ENCODE measurements around the gene SMIM23. TPM values are rescaled to one million over a fixed set of nuclear protein-coding genes. Genes with fewer than 3 reads are reported as not detected.

The SMIM23 gene
- total RNA-seq, 2 experiments from 2014 or later, result not detected

- Histone ChIP-seq H4K20me1 (ENCODE audit: insufficient read depth, low read length) (no peaks in the 10 kb centered on the region), H3K27ac (ENCODE audit: low read depth, low read length, poor library complexity, severe bottlenecking) (no peak overlapping the region), H3K4me3 (ENCODE audit: low read depth, low read length, poor library complexity, severe bottlenecking) (no peak overlapping the region), H3K4me2 (ENCODE audit: low read length) (no peak overlapping the region), H3K9me3 (ENCODE audit: low read length) (no peaks in the 10 kb centered on the region), H3K4me1 (ENCODE audit: insufficient read depth, low read length, poor library complexity, severe bottlenecking) (no peaks in the 10 kb centered on the region), H3K9me2 (ENCODE audit: insufficient read depth, low read length) (no peaks in the 10 kb centered on the region), H3K36me3 (ENCODE audit: insufficient read depth, low read length) (no peaks in the 10 kb centered on the region), H2AFZ (ENCODE audit: low read length) (no peak overlapping the region), H3K79me2 (ENCODE audit: insufficient read depth, low read depth, low read length) (no peaks in the 10 kb centered on the region)
- intact Hi-C loops (cut with micrococcal nuclease; ENCODE audit: unreplicated experiment), result no loop called here
- TF ChIP-seq EZH2phosphoT487 (IDR thresholded peaks at IDR 0.05; ENCODE audit: borderline replicate concordance, low read depth, low read length) (no peak), CTCF (conservative IDR thresholded peaks at IDR 0.05; ENCODE audit: low read length) (no peak)
- no TSS peak for BruUV-seq (replicated peaks)
- ChIA-PET POLR2A (interaction anchor here (0.6 to 0.9 kb wide), 2 partner anchors 13 to 411 kb away, joined by 3 to 4 read pairs; no protein-coding TSS in a partner anchor), CTCF (ENCODE audit: unreplicated experiment) (no interaction called here)
- DNase-seq (ENCODE audit: low spot score), result no peak
Measured at GRCh38 chr5:171796436-171796835, 10.8 kb downstream of the SMIM23 start.

DNA sequence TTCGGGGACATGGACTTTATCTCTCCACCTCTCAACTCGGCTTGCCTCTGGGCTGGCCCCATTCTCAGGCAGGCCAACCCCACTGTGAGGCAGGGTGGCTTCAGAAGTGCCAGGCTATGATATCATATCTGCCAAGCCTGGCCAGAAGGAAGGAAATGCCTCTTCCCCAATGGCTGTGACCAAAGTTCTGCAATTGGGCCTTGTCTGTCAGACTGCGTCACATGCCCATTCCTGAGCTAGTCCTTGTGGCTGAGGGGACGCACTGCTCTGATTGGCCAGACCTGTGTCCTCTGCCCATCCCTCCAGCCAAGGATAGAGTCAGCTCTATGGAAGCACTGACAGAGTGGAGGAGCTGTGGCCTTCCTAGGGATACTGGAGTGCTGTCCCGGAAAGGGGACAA is 11.9 kb downstream of the SMIM23 start:
- POLR2A ChIA-PET, result interaction anchor here (0.6 kb wide), 1 partner anchor 359 kb away, joined by 3 read pairs; no protein-coding TSS in a partner anchor
- intact Hi-C loops (cut with micrococcal nuclease; ENCODE audit: unreplicated experiment), result no loop called here
- CTCF ChIA-PET (ENCODE audit: unreplicated experiment), result no interaction called here
- H3K36me3 ChIP-seq (ENCODE audit: insufficient read depth, low read length), result no peaks in the 10 kb centered on the region
- no peaks in the 10 kb centered on the region for H3K4me1 ChIP-seq (ENCODE audit: insufficient read depth, low read length, poor library complexity, severe bottlenecking)
- no peaks in the 10 kb centered on the region for H3K79me2 ChIP-seq (ENCODE audit: insufficient read depth, low read depth, low read length)
- no peak overlapping the region for H3K27ac ChIP-seq (ENCODE audit: low read depth, low read length, poor library complexity, severe bottlenecking)
- no peak overlapping the region for H2AFZ ChIP-seq (ENCODE audit: low read length)
- H4K20me1 ChIP-seq (ENCODE audit: insufficient read depth, low read length), result no peaks in the 10 kb centered on the region
- no peaks in the 10 kb centered on the region for H3K9me3 ChIP-seq (ENCODE audit: low read length)
- H3K9me2 ChIP-seq (ENCODE audit: insufficient read depth, low read length), result no peaks in the 10 kb centered on the region
- no peak for DNase-seq (ENCODE audit: low spot score)
- H3K4me3 ChIP-seq (ENCODE audit: low read depth, low read length, poor library complexity, severe bottlenecking), result no peak overlapping the region
- TF ChIP-seq CTCF (conservative IDR thresholded peaks at IDR 0.05; ENCODE audit: low read length) (no peak), EZH2phosphoT487 (IDR thresholded peaks at IDR 0.05; ENCODE audit: borderline replicate concordance, low read depth, low read length) (no peak)
- no TSS peak for BruUV-seq (replicated peaks)
- H3K4me2 ChIP-seq (ENCODE audit: low read length), result no peak overlapping the region

DNA sequence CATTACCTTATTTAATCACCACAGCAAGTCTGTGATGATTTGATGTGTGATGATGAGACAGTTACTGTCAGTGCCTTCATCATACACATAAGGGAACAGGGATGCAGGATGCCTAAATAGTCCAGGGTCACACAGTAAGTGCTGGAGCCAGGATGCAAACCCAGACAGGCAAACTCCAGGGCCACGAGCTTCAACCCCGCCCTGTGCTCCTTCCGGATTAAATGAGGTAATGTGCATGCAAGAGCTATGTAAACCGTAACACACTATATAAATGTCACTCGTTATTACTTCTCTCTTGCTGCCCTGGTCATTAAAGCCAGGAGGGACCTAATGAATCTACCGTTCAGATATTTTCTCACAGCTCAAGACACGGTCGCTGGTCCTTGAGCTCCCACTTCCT is 12.8 kb downstream of the SMIM23 start:
- Histone ChIP-seq H3K36me3 (ENCODE audit: insufficient read depth, low read length) (no peaks in the 10 kb centered on the region), H3K27ac (ENCODE audit: low read depth, low read length, poor library complexity, severe bottlenecking) (no peak overlapping the region), H3K4me3 (ENCODE audit: low read depth, low read length, poor library complexity, severe bottlenecking) (no peak overlapping the region), H3K79me2 (ENCODE audit: insufficient read depth, low read depth, low read length) (no peaks in the 10 kb centered on the region), H3K4me1 (ENCODE audit: insufficient read depth, low read length, poor library complexity, severe bottlenecking) (no peaks in the 10 kb centered on the region), H3K9me2 (ENCODE audit: insufficient read depth, low read length) (no peaks in the 10 kb centered on the region), H4K20me1 (ENCODE audit: insufficient read depth, low read length) (no peaks in the 10 kb centered on the region), H3K4me2 (ENCODE audit: low read length) (no peak overlapping the region), H2AFZ (ENCODE audit: low read length) (no peak overlapping the region), H3K9me3 (ENCODE audit: low read length) (no peaks in the 10 kb centered on the region)
- CTCF ChIA-PET (ENCODE audit: unreplicated experiment), result no interaction called here
- intact Hi-C loops (cut with micrococcal nuclease; ENCODE audit: unreplicated experiment), result no loop called here
- POLR2A ChIA-PET, result no interaction called here
- no peak for DNase-seq (ENCODE audit: low spot score)
- TF ChIP-seq CTCF (conservative IDR thresholded peaks at IDR 0.05; ENCODE audit: low read length) (no peak), EZH2phosphoT487 (IDR thresholded peaks at IDR 0.05; ENCODE audit: borderline replicate concordance, low read depth, low read length) (no peak)
- BruUV-seq (replicated peaks), result no TSS peak

All from OCI-LY7 (cell line).